ENCODE data around the gene TMEM150B.
A peak's percentile ranks its signal among the peaks of the same experiment; 100 is the strongest.

TMEM150B gene

GRCh38 chr19:55279770-55280643 is 45.1 kb downstream of the TMEM150B start, which contains the start of gene HSPBP1:
Gene HSPBP1, minus strand, starts transcription at chr19:55280110. Its CDS starts 502 bp downstream, at chr19:55279608.
- DNase-seq = peak; percentile 48 to 96 (median 88)

- no peak for DNase-seq
These were observed 45.8 kb downstream of the TMEM150B start for GRCh38 chr19:55279340-55279739.

- DNase-seq = no peak
These were observed 46.6 kb downstream of the TMEM150B start for GRCh38 chr19:55278391-55279135.

DNA sequence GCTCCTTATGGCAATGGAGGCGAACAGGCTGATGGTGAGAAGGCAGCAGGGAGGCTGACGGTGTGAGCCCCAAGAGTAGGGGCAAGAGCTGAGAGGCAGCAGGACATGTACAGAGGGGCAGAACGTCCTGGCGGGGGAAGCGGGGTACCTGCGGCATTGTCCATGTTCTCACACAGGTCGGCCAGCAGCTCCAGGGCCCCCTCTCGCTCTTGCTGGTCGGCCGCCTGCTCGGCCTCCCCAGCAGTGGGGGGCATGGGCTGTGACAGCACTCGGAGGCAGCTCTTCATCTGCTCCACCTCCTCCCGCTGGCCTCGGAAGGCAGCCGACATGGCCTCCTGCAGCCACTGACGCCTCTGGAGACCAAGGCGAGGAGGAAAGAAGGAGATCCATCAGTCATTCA is 47.6 kb downstream of the TMEM150B start:
- DNase-seq = no peak

DNA sequence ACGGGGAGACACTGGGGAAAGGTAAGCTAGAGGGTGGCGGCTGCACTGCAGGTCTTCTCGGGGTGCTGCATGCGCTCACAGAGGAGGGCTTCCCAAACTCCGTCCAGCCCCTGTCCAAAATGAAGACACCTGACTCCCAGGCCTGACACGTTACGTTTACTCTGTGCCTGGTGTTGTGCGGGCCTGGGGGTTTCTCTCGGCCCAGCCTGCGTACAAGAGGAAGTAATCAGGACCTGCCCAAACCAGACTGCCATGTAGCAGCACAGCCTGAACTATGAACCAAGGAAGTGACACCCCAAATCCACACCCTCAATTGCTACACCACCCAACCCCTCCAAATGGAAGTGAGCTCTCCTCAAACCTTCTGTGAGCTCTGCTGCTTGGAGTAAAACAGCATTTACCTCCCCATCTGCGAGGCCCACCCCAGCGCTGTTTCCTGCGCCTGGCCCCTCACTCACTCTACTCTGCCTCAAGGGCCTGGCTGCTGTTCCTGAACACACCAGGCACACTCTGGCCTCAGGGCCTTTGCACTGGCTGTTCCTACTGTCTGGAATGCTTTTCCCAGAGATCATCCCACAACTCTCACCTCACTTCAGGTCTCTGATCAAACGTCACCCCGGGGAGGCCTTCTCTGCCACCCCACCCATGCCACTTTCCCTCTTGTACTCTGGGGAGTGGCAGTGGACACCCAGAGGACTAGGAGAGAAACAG is 48.3 kb downstream of the TMEM150B start:
- no peak for DNase-seq

- DNase-seq = no peak
These were observed 49.1 kb downstream of the TMEM150B start for GRCh38 chr19:55275851-55276719.

DNA sequence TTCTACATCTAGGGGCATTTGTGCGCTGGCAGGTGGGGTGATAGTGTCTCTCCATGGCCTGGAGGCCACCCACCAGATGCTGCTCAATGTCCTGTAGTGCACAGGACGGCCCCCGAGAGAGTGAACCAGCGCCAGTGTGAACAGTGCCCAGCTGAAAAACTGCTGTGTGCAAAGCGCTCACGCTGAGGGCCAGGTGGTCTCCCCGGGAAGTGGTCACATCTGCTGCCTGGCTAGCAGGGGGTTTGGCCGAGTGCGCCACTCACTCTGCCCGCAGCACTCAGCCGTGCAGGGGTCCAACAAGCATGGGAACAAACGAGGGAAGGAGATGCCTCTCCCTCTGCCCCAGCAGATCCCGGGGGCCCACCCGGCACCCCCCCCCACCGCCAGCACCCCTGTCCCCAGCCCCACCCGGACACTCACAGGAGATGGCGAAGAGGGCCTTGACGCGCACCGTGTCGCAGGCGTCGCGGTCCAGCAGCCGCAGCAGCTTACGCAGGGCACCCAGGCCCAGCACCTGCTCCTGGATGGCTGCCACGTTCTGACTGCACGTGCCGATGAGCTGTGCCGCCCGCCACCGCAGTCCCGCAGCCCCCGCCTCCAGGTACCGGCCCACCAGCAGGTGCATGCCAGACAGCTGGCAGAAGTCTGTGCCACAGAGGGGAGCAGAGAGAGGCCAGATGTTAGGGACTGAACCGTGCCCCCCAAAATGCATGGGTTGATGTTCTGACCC is 51.0 kb downstream of the TMEM150B start:
- DNase-seq = no peak

- peak in 1 of 58 donors; percentile 28 for DNase-seq
These were observed 53.0 kb downstream of the TMEM150B start for GRCh38 chr19:55272142-55272541.

DNA sequence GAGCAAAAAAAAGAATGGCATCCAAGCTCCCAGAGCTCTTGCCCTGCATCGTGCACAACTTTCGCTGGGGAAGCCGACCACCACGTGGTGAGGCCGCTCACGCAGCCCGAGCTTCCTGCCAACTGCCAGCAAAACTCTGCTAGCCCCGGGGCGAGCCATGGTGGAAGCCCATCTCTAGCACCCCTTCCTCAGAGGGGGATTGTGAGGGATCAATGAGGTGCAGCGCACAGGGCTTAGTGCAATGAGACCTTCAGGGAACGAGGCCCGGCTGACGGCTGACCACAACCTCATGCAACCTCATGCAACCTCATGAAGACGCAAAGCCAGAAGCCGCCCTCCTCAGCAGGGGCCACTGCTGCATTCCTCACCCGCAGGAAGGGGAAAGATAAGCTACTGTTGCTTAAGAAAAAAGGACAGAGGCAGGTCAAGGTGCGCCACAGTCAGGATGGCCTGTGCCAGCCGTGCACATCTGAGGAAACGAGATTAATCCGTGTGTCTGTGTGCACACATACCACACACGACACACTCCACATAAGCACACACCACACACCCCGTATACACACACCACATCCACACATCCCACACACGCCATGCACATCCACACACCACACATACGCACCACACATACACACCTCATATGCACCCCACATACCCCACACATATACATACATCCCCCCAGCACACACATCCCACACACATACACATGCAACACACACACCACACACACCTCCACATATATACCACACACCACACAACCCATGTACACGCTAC is 54.8 kb downstream of the TMEM150B start:
- DNase-seq = no peak

GRCh38 chr19:55269299-55269698 is 55.8 kb downstream of the TMEM150B start:
- peak in 11 of 58 donors; percentile 14 to 58 (median 34) for DNase-seq

GRCh38 chr19:55266840-55267239 is 58.3 kb downstream of the TMEM150B start:
- DNase-seq = no peak

DNA sequence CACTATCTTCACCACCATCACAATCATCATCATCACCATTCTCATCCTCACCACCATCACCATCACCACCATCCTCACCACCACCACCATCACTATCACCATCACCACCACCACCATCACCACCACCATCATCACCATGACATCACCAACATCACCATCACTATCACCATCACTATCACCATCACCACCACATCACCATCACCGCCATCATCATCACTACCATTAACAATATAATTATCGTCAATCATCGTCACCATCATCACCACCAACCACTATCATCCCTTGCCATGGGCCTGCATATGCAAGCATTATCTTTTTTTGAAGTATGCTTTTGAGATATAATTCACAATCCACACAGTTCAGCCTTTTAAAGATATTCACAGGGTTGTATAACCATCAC is 58.7 kb downstream of the TMEM150B start:
- DNase-seq = no peak

- no peak for DNase-seq
These were observed 59.3 kb downstream of the TMEM150B start for GRCh38 chr19:55265723-55266386.

- no peak for DNase-seq
These were observed 60.0 kb downstream of the TMEM150B start for GRCh38 chr19:55265173-55265572.

DNA sequence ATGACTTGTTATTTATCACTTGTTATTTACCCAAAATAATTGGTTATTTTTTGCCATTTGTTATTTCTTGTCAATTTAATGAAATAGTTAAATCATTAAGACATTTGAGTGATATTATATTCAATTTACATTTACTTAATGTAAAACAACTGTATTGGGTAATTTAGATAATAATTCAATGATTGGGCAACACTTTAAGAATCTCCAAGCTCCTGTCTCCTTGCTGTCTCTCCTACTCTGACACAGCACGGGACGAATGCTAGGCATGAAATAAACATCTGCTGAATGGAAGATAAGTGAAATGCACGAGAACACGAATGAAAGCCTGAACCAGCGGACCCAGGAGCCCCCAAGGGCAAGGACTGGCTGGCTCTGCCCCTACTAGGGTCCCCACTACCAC is 60.6 kb downstream of the TMEM150B start:
- no peak for DNase-seq
